SK-N-SH (cell line): ENCODE data around the gene GSTM4. TPM values are rescaled to one million over a fixed set of nuclear protein-coding genes. Genes with fewer than 3 reads are reported as not detected.

Source experiments
- CTCF ChIA-PET: fragments of 300-600, 350-600 bp; formaldehyde crosslinking; extraction: SDS; loops from one replicate; lab custom pipeline; 2021; lab: Yijun Ruan, JAX
- POLR2A ChIA-PET: fragments of 350-600 bp; sonication (Branson Sonifier 250); formaldehyde crosslinking; extraction: SDS; loops from one replicate; lab custom pipeline; 2020; ENCODE audit warnings: antibody characterized with exemption, inconsistent platforms; lab: Yijun Ruan, JAX
- DNase-seq: peaks from one replicate; pipeline ENCODE4 v3.0.0; 2012
- H2AFZ ChIP-seq: fragments of 200-600 bp; sonication (generic); 2 replicates; pipeline ENCODE4 v1.8.1; 2016; ENCODE audit warnings: antibody characterized with exemption, mild to moderate bottlenecking, low read depth
- H3F3A ChIP-seq: fragments of 200-600 bp; sonication (generic); replicated peaks from 2 replicates; pipeline ENCODE3; 2016; ENCODE audit warnings: antibody characterized with exemption, mild to moderate bottlenecking; ENCODE audit not compliant: insufficient read depth
- H3K27ac ChIP-seq, 2 experiments: fragments of 200-500 bp in 1 of 2; fragments of 200-600 bp in 1 of 2; sonication (Bioruptor generic) in 1 of 2; sonication (generic), shearing (Covaris generic) in 1 of 2; 2 replicates each; pipeline versions ENCODE4 v1.5.1 to v1.6.1; 2014 to 2016; ENCODE audit warnings: low read depth in 2 of 2, inconsistent platforms in 1 of 2, low read length in 1 of 2, mild to moderate bottlenecking in 1 of 2, mixed read lengths in 1 of 2
- H3K27me3 ChIP-seq: fragments of 200-600 bp; sonication (generic), shearing (Covaris generic); 2 replicates; pipeline ENCODE4 v1.6.1; 2016; ENCODE audit warnings: mixed run types; ENCODE audit not compliant: insufficient read depth
- H3K36me3 ChIP-seq, 2 experiments: fragments of 200-500 bp in 1 of 2; fragments of 200-600 bp in 1 of 2; sonication (Bioruptor generic) in 1 of 2; sonication (generic) in 1 of 2; replicated peaks in 1 of 2; 2 replicates each; pipeline versions ENCODE3 to v1.5.1; 2014 to 2016; ENCODE audit warnings: low read length in 1 of 2, mild to moderate bottlenecking in 1 of 2; ENCODE audit not compliant: insufficient read depth in 2 of 2, control insufficient read depth in 1 of 2
- H3K4me1 ChIP-seq, 2 experiments: fragments of 200-500 bp in 1 of 2; fragments of 200-600 bp in 1 of 2; sonication (Bioruptor generic) in 1 of 2; sonication (generic), shearing (Covaris generic) in 1 of 2; 2 replicates each; pipeline versions ENCODE4 v1.5.1 to v1.6.1; 2014 to 2016; ENCODE audit warnings: low read depth in 1 of 2, low read length in 1 of 2, mixed run types in 1 of 2; ENCODE audit not compliant: insufficient read depth in 2 of 2, control insufficient read depth in 1 of 2
- H3K4me2 ChIP-seq: fragments of 200-600 bp; sonication (generic), shearing (Covaris generic); 2 replicates; pipeline ENCODE4 v1.6.1; 2017; ENCODE audit warnings: mixed run types
- H3K4me3 ChIP-seq, 2 experiments: fragments of 200-500 bp in 1 of 2; fragments of 200-600 bp in 1 of 2; sonication (Bioruptor generic) in 1 of 2; sonication (generic), shearing (Covaris generic) in 1 of 2; 2 replicates each; pipeline versions ENCODE4 v1.5.1 to v1.8.1; 2014 to 2016; ENCODE audit warnings: low read depth in 2 of 2, inconsistent platforms in 1 of 2, low read length in 1 of 2, mild to moderate bottlenecking in 1 of 2, mixed read lengths in 1 of 2, moderate library complexity in 1 of 2
- H3K79me2 ChIP-seq: fragments of 200-600 bp; sonication (generic); 2 replicates; pipeline ENCODE4 v1.8.1; 2017; ENCODE audit warnings: mild to moderate bottlenecking; ENCODE audit not compliant: insufficient read depth
- H3K9ac ChIP-seq: fragments of 200-600 bp; sonication (generic); 2 replicates; pipeline ENCODE4 v1.6.1; 2017; ENCODE audit warnings: mixed run types
- H3K9me2 ChIP-seq: fragments of 200-600 bp; sonication (generic); 2 replicates; pipeline ENCODE4 v1.6.1; 2017; ENCODE audit warnings: mixed run types
- H3K9me3 ChIP-seq: fragments of 200-600 bp; sonication (generic); 2 replicates; pipeline ENCODE4 v1.6.1; 2017; ENCODE audit warnings: mixed run types, mild to moderate bottlenecking, moderate library complexity
- H4K20me1 ChIP-seq: fragments of 200-600 bp; sonication (generic); 2 replicates; pipeline ENCODE4 v1.6.1; 2017; ENCODE audit warnings: mild to moderate bottlenecking, mixed run types; ENCODE audit not compliant: insufficient read depth
- CHD2 ChIP-seq: fragments of 150-350 bp; IDR thresholded peaks from 2 replicates; pipeline ENCODE4 v1.6.1; 2018; ENCODE audit warnings: low read length; ENCODE audit not compliant: partially characterized antibody
- ELF1 ChIP-seq: IDR thresholded peaks from 2 replicates; pipeline ENCODE4 v1.4.0; 2012
- EZH2phosphoT487 ChIP-seq: fragments of 200-600 bp; sonication (generic); IDR thresholded peaks from 2 replicates; pipeline ENCODE4 v1.6.1; 2017; ENCODE audit warnings: low read depth, mixed run types, mild to moderate bottlenecking, antibody characterized with exemption, moderate library complexity, borderline replicate concordance
- FOSL2 ChIP-seq: IDR thresholded peaks from 2 replicates; pipeline ENCODE4 v1.4.0; 2012; ENCODE audit warnings: low read depth, mild to moderate bottlenecking, moderate library complexity, borderline replicate concordance
- FOXM1 ChIP-seq: IDR thresholded peaks from 2 replicates; pipeline ENCODE4 v1.4.0; 2012; ENCODE audit warnings: low read depth, mild to moderate bottlenecking
- JUND ChIP-seq: IDR thresholded peaks from 2 replicates; pipeline ENCODE4 v1.4.0; 2012
- MXI1 ChIP-seq: IDR thresholded peaks from 2 replicates; pipeline ENCODE4 v1.6.1; 2012; ENCODE audit warnings: mild to moderate bottlenecking, low read depth, low read length, improper control_type of control experiment
- NFIC ChIP-seq: IDR thresholded peaks from 2 replicates; pipeline ENCODE4 v1.4.0; 2012; ENCODE audit warnings: borderline replicate concordance
- RFX5 ChIP-seq: IDR thresholded peaks from 2 replicates; pipeline ENCODE4 v1.6.1; 2012; ENCODE audit warnings: mild to moderate bottlenecking, improper control_type of control experiment, low read length
- RXRA ChIP-seq: IDR thresholded peaks from 2 replicates; pipeline ENCODE4 v1.4.0; 2012; ENCODE audit warnings: low read depth, mild to moderate bottlenecking, borderline replicate concordance
- SMC3 ChIP-seq: IDR thresholded peaks from 2 replicates; pipeline ENCODE4 v1.6.1; 2012; ENCODE audit warnings: low read depth, low read length, improper control_type of control experiment
- TAF1 ChIP-seq: IDR thresholded peaks from 2 replicates; pipeline ENCODE4 v1.6.1; 2012; ENCODE audit warnings: low read depth, mild to moderate bottlenecking, low read length, moderate library complexity, borderline replicate concordance
- YY1 ChIP-seq: IDR thresholded peaks from 2 replicates; pipeline ENCODE4 v1.4.0; 2012; ENCODE audit warnings: low read depth, mild to moderate bottlenecking
- WGBS: methylation state at CpG from one replicate; pipeline ENCODE4 v1.1.6; 2017; ENCODE audit warnings: low lambda C conversion rate; 5-methylcytosine and 5-hydroxymethylcytosine counted together
- polyA plus RNA-seq, 3 experiments: library from polyadenylated mRNA; depleted of rRNA; stranded (reverse); fragments of >200 nt; gene quantifications; 2 replicates each; pipeline ENCODE4 v1.2.3, GENCODE V29; 2012
- TF ChIP-seq, protein P1 (sequence below): IDR thresholded peaks from 2 replicates; pipeline ENCODE4 v1.4.0; 2012; ENCODE audit warnings: low read depth, borderline replicate concordance
- TF ChIP-seq, protein P2 (sequence below): IDR thresholded peaks from 2 replicates; pipeline ENCODE4 v1.4.0; 2012; ENCODE audit warnings: low read depth, borderline replicate concordance
- TF ChIP-seq, protein P3 (sequence below): IDR thresholded peaks from 2 replicates; pipeline ENCODE4 v1.4.0; 2012; ENCODE audit warnings: low read depth
- TF ChIP-seq, protein P4 (sequence below): IDR thresholded peaks from 2 replicates; pipeline ENCODE4; 2012
- TF ChIP-seq, protein P5 (sequence below): IDR thresholded peaks from 2 replicates; pipeline ENCODE4 v1.6.1; 2012; ENCODE audit warnings: mild to moderate bottlenecking, low read depth, low read length, moderate library complexity

GSTM4 gene
- polyA plus RNA-seq, 1 of the 3 experiments (the other 2 are of a cell fraction) = 34.2 TPM

DNA sequence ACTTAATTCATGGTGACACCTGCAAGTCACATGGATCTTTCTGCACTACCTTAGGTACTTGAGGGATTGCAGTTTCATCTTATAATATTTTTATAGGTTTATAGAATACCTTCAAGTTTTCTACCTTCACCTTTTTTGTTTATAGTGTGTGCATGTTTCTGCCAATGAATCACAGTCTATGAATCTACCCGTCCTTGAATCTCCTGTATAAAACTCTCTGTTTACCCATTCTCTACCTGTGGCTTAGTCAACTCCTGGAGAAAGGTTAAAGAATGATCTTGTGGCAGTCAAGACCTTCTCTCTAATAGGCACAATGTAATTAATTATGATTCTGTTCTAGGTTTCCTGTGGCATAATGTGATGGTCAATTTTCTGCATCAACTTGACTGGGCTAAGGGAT, 8.8 kb downstream of the GSTM4 start:
- Histone ChIP-seq H4K20me1 (no peaks in the 10 kb centered on the region), H3K79me2 (no peaks in the 10 kb centered on the region), H3K9ac (no peak overlapping the region), H3K4me3 (no peak overlapping the region), H3K9me2 (no peaks in the 10 kb centered on the region), H2AFZ (no peak overlapping the region), H3K36me3 (peaks cover 0 to 4% of the 10 kb centered on the region in 2 experiments), H3K9me3 (no peaks in the 10 kb centered on the region), H3F3A (no peaks in the 10 kb centered on the region), H3K4me1 (peaks cover 7% of the 10 kb centered on the region in 2 experiments; a peak in 2 of 4 replicates), H3K27me3 (no peaks in the 10 kb centered on the region), H3K27ac (no peak overlapping the region)
- POLR2A ChIA-PET = no interaction called here
- no peak for DNase-seq
- CTCF ChIA-PET = no interaction called here
- WGBS = 87% methylated on average over 1 of the region's 1 CpG
- no peak for TF ChIP-seq RFX5
- TF ChIP-seq EZH2phosphoT487 = no peak
- TF ChIP-seq, protein P1, sequence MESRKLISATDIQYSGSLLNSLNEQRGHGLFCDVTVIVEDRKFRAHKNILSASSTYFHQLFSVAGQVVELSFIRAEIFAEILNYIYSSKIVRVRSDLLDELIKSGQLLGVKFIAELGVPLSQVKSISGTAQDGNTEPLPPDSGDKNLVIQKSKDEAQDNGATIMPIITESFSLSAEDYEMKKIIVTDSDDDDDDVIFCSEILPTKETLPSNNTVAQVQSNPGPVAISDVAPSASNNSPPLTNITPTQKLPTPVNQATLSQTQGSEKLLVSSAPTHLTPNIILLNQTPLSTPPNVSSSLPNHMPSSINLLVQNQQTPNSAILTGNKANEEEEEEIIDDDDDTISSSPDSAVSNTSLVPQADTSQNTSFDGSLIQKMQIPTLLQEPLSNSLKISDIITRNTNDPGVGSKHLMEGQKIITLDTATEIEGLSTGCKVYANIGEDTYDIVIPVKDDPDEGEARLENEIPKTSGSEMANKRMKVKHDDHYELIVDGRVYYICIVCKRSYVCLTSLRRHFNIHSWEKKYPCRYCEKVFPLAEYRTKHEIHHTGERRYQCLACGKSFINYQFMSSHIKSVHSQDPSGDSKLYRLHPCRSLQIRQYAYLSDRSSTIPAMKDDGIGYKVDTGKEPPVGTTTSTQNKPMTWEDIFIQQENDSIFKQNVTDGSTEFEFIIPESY = no peak
- no peak for TF ChIP-seq ELF1
- no peak for TF ChIP-seq JUND
- TF ChIP-seq, protein P2, sequence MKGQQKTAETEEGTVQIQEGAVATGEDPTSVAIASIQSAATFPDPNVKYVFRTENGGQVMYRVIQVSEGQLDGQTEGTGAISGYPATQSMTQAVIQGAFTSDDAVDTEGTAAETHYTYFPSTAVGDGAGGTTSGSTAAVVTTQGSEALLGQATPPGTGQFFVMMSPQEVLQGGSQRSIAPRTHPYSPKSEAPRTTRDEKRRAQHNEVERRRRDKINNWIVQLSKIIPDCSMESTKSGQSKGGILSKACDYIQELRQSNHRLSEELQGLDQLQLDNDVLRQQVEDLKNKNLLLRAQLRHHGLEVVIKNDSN = no peak
- TF ChIP-seq, protein P3, sequence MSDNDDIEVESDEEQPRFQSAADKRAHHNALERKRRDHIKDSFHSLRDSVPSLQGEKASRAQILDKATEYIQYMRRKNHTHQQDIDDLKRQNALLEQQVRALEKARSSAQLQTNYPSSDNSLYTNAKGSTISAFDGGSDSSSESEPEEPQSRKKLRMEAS = no peak
- no peak for TF ChIP-seq CHD2
- TF ChIP-seq FOXM1 = no peak
- TF ChIP-seq, all 33 proteins: peak for 0
- H3K4me2 ChIP-seq = no peak overlapping the region

DNA sequence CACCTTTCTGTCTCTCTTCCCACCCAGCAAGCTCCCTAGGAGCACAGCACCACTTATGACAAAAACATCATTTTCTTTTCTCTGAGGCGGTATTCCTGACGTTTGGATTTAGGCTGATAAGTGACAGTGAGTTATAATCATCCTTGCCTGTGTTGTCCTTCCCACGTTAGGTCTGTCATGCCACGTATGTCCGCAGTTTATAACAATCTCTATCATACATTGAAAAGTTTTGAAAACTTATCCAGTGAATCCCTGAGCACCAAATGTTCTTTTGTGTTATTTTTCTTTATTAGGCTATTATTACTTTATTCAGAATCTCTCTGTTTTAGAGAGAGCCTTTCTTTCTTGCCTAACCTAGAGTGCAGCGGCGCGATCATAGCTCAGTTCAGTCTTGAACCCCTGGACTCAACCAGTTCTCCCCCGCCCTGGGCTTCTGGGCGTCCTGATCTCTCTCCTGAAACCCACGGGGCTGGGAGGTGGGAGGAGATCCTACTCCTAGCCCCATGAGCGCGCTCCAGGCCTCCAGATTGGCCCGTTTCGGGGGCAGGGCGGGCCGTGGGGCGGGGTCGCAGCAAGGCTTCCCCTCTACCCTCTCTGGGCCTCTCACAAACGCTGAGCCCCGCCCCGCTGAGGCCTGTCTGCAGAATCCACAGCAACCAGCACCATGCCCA, 11.7 kb downstream of the GSTM4 start, which contains the start of gene GSTM2:
Gene GSTM2, plus strand, starts transcription at position 606 of the 671 bp plus-strand sequence. Its CDS starts 59 bp downstream, at position 665.
- WGBS = 16% methylated on average over 20 of the region's 22 CpGs
- peak within 1 kb of the TSS; percentile 36 to 61 for H3K4me3 ChIP-seq
- no peaks in the 10 kb centered on the region for H4K20me1 ChIP-seq
- ChIA-PET POLR2A (interaction anchor here (0.9 kb wide), 1 partner anchor 119 kb away, joined by 3 read pairs; the partner anchor contains the start of gene GNAI3), CTCF (interaction anchor here (0.6 to 5.2 kb wide), 6 partner anchors 9 to 135 kb away, joined by 3 to 27 read pairs (median 6); no protein-coding TSS in a partner anchor)
- H3K4me1 ChIP-seq = peaks cover 7% of the 10 kb centered on the region in 2 experiments; a peak in 2 of 4 replicates
- H3K27me3 ChIP-seq = no peaks in the 10 kb centered on the region
- peak within 1 kb of the TSS; percentile 49 for H3K9ac ChIP-seq
- H2AFZ ChIP-seq = peak within 1 kb of the TSS; percentile 82; the same call in 1 of the 2 replicates
- H3K4me2 ChIP-seq = peak within 1 kb of the TSS; percentile 92
- no peaks in the 10 kb centered on the region for H3F3A ChIP-seq
- H3K9me3 ChIP-seq = no peaks in the 10 kb centered on the region
- H3K27ac ChIP-seq = no peak within 1 kb of the TSS
- H3K79me2 ChIP-seq = no peaks in the 10 kb centered on the region
- H3K36me3 ChIP-seq = no peaks in the 10 kb centered on the region
- H3K9me2 ChIP-seq = no peaks in the 10 kb centered on the region
- peak; percentile 96 for DNase-seq
- no peak for TF ChIP-seq FOSL2
- no peak for TF ChIP-seq RXRA
- no peak for TF ChIP-seq MXI1
- TF ChIP-seq, protein P2 = peak; percentile 43; the same call in 1 of the 2 replicates
- no peak for TF ChIP-seq YY1
- TF ChIP-seq JUND = no peak
- TF ChIP-seq NFIC = no peak
- TF ChIP-seq SMC3 = no peak
- 0 out of 2 replicates have a peak, but pooled peaks have one; percentile 10 for TF ChIP-seq RFX5
- TF ChIP-seq, protein P4, sequence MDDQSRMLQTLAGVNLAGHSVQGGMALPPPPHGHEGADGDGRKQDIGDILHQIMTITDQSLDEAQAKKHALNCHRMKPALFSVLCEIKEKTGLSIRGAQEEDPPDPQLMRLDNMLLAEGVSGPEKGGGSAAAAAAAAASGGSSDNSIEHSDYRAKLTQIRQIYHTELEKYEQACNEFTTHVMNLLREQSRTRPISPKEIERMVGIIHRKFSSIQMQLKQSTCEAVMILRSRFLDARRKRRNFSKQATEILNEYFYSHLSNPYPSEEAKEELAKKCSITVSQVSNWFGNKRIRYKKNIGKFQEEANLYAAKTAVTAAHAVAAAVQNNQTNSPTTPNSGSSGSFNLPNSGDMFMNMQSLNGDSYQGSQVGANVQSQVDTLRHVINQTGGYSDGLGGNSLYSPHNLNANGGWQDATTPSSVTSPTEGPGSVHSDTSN = no peak
- TF ChIP-seq, protein P5, sequence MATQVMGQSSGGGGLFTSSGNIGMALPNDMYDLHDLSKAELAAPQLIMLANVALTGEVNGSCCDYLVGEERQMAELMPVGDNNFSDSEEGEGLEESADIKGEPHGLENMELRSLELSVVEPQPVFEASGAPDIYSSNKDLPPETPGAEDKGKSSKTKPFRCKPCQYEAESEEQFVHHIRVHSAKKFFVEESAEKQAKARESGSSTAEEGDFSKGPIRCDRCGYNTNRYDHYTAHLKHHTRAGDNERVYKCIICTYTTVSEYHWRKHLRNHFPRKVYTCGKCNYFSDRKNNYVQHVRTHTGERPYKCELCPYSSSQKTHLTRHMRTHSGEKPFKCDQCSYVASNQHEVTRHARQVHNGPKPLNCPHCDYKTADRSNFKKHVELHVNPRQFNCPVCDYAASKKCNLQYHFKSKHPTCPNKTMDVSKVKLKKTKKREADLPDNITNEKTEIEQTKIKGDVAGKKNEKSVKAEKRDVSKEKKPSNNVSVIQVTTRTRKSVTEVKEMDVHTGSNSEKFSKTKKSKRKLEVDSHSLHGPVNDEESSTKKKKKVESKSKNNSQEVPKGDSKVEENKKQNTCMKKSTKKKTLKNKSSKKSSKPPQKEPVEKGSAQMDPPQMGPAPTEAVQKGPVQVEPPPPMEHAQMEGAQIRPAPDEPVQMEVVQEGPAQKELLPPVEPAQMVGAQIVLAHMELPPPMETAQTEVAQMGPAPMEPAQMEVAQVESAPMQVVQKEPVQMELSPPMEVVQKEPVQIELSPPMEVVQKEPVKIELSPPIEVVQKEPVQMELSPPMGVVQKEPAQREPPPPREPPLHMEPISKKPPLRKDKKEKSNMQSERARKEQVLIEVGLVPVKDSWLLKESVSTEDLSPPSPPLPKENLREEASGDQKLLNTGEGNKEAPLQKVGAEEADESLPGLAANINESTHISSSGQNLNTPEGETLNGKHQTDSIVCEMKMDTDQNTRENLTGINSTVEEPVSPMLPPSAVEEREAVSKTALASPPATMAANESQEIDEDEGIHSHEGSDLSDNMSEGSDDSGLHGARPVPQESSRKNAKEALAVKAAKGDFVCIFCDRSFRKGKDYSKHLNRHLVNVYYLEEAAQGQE = no peak
- TF ChIP-seq TAF1 = 0 out of 2 replicates have a peak, but pooled peaks have one; percentile 13
